Measurements from ENCODE around the gene ZNF28.
"Not testable (repeated sequence)": the region's sequence is repeated elsewhere in the genome, so short reads cannot be mapped to it uniquely, and the experiment has no call there.

The ZNF28 gene

GRCh38 chr19:52756447-52756846 is 65.0 kb downstream of the ZNF28 start:
- not testable (repeated sequence) for DNase-seq

- DNase-seq, result no peak
Measured at GRCh38 chr19:52749780-52750179, 71.7 kb downstream of the ZNF28 start.

GRCh38 chr19:52748336-52748950 is 73.0 kb downstream of the ZNF28 start:
- peak; percentile 67 for DNase-seq
